ENCODE measurements around the gene LNX2.

LNX2 gene

GRCh38 chr13:27551562-27551961, 68.8 kb downstream of the LNX2 start:
- no peak for DNase-seq

GRCh38 chr13:27549406-27549981, 70.8 kb downstream of the LNX2 start:
- DNase-seq: no peak

- no peak for DNase-seq
Measured at GRCh38 chr13:27542220-27542619, 78.1 kb downstream of the LNX2 start.

- DNase-seq: no peak
Measured at GRCh38 chr13:27541386-27541785, 78.9 kb downstream of the LNX2 start.

GRCh38 chr13:27536361-27537101, 83.8 kb downstream of the LNX2 start:
- no peak for DNase-seq

- no peak for DNase-seq
Measured at GRCh38 chr13:27535546-27535945, 84.8 kb downstream of the LNX2 start.

GRCh38 chr13:27534981-27535380, 85.3 kb downstream of the LNX2 start:
- no peak for DNase-seq

- no peak for DNase-seq
Measured at GRCh38 chr13:27534108-27534980, 86.0 kb downstream of the LNX2 start.

GRCh38 chr13:27533155-27533643, 87.1 kb downstream of the LNX2 start:
- peak; percentile 50 for DNase-seq

GRCh38 chr13:27528908-27529307, 91.4 kb downstream of the LNX2 start:
- DNase-seq: no peak

- no peak for DNase-seq
Measured at GRCh38 chr13:27526516-27526915, 93.8 kb downstream of the LNX2 start.

- DNase-seq: no peak
Measured at GRCh38 chr13:27524981-27525975, 95.1 kb downstream of the LNX2 start.

GRCh38 chr13:27523346-27524073, 96.8 kb downstream of the LNX2 start:
- peak; percentile 4 for DNase-seq

GRCh38 chr13:27522847-27523246, 97.5 kb downstream of the LNX2 start:
- DNase-seq: no peak

- DNase-seq: no peak
Measured at GRCh38 chr13:27516103-27516502, 104.2 kb downstream of the LNX2 start.

GRCh38 chr13:27510082-27510481, 110.2 kb downstream of the LNX2 start:
- DNase-seq: no peak

GRCh38 chr13:27508802-27509201, 111.5 kb downstream of the LNX2 start:
- no peak for DNase-seq

GRCh38 chr13:27505792-27506191, 114.5 kb downstream of the LNX2 start:
- no peak for DNase-seq

GRCh38 chr13:27504868-27505194, 115.5 kb downstream of the LNX2 start:
- no peak for DNase-seq

- no peak for DNase-seq
Measured at GRCh38 chr13:27504128-27504867, 116.0 kb downstream of the LNX2 start.
